Activated CD4-positive, alpha-beta T cell treated with anti-CD3 and anti-CD28 coated beads, Interleukin-2, amount 50 U/mL, for 16 hours (primary cell): ENCODE measurements around the gene EXOC7.

ENCODE experiments used
- DNase-seq: peaks from one replicate; pipeline ENCODE4 v3.0.0-alpha.2; 2020

Gene EXOC7

GRCh38 chr17:76138234-76138895 lies 34.8 kb upstream of the EXOC7 start:
- DNase-seq = no peak

GRCh38 chr17:76137351-76138233 lies 34.0 kb upstream of the EXOC7 start:
- DNase-seq = no peak

- DNase-seq = no peak
These were observed 33.4 kb upstream of the EXOC7 start for GRCh38 chr17:76137001-76137350.

- DNase-seq = no peak
These were observed 32.9 kb upstream of the EXOC7 start for GRCh38 chr17:76136276-76137000.

GRCh38 chr17:76135810-76136188 lies 32.2 kb upstream of the EXOC7 start:
- no peak for DNase-seq

GRCh38 chr17:76134911-76135809 lies 31.6 kb upstream of the EXOC7 start:
- DNase-seq = no peak

- DNase-seq = no peak
These were observed 29.2 kb upstream of the EXOC7 start for GRCh38 chr17:76132574-76133338.

- DNase-seq = no peak
These were observed 28.3 kb upstream of the EXOC7 start for GRCh38 chr17:76131692-76132573.

- no peak for DNase-seq
These were observed 27.6 kb upstream of the EXOC7 start for GRCh38 chr17:76131051-76131691.

- DNase-seq = no peak
These were observed 26.9 kb upstream of the EXOC7 start for GRCh38 chr17:76130473-76130872.

- no peak for DNase-seq
These were observed 22.3 kb upstream of the EXOC7 start for GRCh38 chr17:76125922-76126321.

- no peak for DNase-seq
These were observed 21.7 kb upstream of the EXOC7 start for GRCh38 chr17:76125391-76125675.

- DNase-seq = no peak
These were observed 21.2 kb upstream of the EXOC7 start for GRCh38 chr17:76124582-76125390.

- no peak for DNase-seq
These were observed 20.4 kb upstream of the EXOC7 start for GRCh38 chr17:76123749-76124581.

- DNase-seq = no peak
These were observed 19.6 kb upstream of the EXOC7 start for GRCh38 chr17:76123191-76123499.

- DNase-seq = no peak
These were observed 19.0 kb upstream of the EXOC7 start for GRCh38 chr17:76122431-76123190.

- no peak for DNase-seq
These were observed 18.4 kb upstream of the EXOC7 start for GRCh38 chr17:76121932-76122430.

- DNase-seq = no peak
These were observed 17.0 kb upstream of the EXOC7 start for GRCh38 chr17:76120658-76121008.
